CD4-positive, alpha-beta T cell treated with Interleukin-15 for 4 hours (primary cell): ENCODE results near the gene CHIA.
"Not testable (repeated sequence)": the region's sequence is repeated elsewhere in the genome, so short reads cannot be mapped to it uniquely, and the experiment has no call there.

ENCODE experiments used
- DNase-seq: peaks from one replicate; pipeline ENCODE4 v3.0.0-alpha.2; 2020; ENCODE audit warnings: low spot score

The CHIA gene

DNA sequence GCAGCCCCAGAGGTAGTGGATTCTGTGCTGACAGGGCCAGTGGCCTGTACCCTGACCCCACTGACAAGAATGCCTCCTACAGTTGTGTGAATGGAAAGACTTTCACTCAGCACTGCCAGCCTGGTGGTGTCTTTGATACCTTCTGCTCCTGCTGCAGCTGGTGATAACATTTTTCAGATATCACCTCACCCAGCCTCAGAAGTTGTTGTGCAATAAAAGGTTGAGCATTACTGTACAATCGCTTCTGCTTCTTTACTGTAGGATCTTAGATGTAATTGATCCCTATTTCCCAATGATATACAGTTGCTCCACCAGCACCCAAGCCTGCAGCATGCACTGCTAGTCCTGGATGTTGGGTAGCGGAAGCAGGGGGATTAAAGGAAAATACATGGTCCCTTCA, 4.8 kb upstream of the CHIA start:
- DNase-seq = no peak

DNA sequence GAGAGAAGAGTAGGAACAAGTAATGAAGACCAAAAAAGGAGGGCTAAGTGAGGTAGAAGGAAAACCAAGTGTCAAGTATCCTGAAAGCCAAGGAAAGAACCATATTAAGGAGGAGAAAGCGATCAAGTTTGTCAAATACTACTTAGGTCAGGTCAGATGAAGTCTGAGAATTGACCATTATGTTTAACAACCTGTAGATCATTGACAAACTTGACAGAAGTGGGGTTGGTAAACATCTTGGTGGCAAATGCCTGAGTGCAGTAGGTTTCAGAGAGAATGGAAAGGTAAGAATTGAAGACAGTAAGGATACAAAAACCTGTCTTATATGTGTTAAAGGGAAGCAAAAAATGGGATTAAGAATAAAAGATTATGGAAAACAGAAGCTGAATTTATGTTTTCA, 3.7 kb upstream of the CHIA start:
- DNase-seq = no peak

DNA sequence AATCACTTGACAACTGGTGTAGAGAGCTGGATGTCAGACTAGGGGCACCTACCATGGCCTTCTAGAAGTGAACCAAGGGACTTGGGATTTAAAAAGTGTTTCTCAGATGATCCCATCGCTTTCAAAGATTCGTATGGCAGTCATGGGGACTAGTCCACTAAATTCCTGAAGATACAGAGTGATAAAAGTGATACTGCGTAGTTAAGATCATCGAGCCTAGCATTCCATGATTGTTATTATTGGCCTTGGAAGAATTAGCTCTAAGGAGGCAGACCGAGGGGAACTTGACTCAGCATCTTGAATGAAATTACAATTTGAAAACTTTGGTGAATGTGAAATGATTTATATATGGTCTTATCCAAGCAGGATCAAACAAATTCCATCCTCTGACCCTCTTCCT, 1.3 kb upstream of the CHIA start:
- no peak for DNase-seq

DNA sequence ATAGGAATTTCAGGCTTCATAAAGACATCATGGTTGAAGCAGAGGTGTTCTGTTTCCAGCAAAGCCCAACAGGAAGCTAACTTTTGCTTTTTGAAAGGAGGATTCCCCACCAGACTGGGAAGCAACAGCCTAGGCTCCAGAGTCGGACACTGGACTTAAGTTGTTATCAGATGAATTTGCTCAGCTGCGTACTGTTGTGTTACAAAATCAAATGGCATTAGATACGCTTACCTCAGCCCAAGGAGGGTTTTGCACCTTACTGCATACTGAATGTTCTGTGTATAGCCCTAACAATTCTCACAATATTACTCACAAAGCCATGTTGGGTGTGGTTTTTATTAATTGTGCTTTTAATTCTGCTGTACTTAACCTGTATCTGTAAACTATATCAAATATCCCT, 547 bp upstream of the CHIA start:
- no peak for DNase-seq

DNA sequence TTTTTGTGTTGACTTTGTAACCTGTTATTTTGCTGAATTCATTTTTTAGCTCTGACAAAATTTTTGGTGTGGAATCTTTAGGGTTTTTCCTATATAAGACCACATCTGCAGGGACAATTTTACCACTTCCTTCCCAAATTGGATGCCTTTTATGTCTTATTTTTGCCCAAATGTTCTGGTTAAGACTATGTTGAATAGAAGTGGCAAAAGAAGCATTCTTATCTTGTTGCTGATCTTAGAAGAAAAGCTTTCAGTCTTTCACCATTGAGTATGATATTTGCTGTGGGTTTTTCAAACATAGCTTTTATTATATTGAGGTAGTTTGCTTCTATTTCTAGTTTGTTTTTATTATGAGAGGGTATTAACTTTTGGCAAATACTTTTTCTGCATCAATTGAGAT, 3.7 kb downstream of the CHIA start:
- DNase-seq = no peak

DNA sequence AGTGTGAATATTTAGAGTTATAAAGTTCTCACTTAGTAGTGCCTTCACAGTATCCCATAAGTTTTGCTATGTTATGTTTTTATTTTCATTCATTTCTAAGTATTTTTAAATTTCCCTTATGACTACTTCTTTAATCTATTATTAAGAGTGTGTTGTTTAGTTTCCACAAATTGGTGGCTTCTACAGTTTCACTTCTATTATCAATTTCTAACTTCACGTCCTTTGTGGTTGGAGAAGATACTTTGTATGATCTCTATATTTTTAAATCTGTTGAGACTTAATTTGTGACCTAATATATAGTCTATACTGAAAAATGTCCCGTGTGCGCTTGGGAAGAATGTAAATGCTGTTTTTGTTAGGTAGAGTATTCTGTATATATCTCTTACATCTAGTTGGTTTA, 11.7 kb downstream of the CHIA start:
- no peak for DNase-seq

DNA sequence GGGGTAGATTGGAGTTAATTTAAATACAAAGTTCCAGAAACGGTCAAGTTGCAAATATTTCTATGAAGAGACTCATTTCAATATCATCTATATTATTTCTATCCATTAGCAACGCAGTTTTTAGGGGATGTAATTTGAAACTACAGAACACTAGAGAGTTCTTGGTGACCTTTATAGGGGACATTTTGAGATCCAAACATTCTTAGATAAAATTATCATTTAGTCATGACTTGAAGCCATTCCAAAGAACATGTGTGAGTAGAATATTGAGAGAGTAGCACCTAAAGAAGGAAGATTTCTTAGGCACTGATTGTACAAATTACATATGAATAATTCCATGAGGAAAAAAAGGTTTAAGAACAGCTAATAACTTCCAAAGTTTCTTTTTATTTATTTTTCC, 19.0 kb downstream of the CHIA start:
- DNase-seq = no peak

DNA sequence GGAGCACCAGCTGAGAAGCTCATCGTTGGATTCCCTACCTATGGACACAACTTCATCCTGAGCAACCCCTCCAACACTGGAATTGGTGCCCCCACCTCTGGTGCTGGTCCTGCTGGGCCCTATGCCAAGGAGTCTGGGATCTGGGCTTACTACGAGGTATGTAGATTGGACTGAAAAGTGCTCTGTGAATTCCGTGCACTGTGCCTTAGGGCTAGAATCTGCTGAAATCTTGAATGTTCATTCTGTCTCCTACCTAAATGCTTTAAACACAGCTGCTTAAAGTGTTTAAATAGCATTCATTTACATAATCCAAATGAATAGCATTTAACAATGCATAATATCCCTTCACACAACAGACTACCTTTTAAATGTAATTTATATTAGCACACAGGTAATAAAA, 27.9 kb downstream of the CHIA start:
- no peak for DNase-seq

DNA sequence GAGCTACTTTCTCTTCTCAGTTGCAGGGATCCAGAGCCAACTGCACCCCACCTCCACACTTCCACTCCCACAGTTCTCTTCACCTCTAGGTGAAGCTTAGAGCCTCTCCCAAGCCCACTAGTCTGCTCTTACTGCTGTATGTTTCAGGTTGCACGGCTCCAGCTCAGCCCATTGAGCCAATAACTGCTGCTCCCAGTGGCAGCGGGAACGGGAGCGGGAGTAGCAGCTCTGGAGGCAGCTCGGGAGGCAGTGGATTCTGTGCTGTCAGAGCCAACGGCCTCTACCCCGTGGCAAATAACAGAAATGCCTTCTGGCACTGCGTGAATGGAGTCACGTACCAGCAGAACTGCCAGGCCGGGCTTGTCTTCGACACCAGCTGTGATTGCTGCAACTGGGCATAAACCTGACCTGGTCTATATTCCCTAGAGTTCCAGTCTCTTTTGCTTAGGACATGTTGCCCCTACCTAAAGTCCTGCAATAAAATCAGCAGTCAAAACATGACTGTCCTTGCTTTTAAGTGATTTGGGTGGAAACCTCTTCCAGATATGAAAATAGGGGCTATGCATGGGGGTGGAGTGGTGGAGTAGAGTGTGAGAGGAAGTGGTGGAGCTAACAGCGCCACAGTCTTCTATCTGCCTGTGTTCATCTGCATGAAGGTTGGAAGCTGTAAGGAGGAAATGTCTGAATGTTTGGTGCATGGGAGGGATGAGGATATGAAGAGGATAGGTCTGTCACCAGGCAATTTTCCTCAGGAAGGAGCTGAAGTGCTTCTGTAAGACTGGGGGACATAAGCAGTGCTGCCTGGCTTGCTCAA, 29.6 kb downstream of the CHIA start:
- no peak for DNase-seq

DNA sequence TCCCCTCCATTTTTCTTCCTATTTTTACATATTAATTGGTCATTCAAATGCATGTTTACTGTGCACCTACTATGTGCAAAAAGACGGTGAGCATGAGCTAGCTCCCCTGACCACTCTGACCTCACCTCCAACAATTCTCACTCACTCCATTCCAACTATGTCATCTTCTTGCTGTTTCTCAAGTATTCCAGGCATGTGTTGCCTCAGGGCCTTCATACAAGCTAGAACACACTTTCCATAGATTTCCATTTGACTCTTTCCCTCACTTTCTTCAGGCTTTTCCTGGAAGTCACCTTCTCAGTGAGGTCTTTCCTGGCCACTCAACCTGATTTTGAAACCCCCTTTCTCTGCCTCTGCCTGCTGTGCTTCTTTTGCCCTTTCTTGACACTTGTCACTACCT, 32.6 kb downstream of the CHIA start:
- DNase-seq = no peak

DNA sequence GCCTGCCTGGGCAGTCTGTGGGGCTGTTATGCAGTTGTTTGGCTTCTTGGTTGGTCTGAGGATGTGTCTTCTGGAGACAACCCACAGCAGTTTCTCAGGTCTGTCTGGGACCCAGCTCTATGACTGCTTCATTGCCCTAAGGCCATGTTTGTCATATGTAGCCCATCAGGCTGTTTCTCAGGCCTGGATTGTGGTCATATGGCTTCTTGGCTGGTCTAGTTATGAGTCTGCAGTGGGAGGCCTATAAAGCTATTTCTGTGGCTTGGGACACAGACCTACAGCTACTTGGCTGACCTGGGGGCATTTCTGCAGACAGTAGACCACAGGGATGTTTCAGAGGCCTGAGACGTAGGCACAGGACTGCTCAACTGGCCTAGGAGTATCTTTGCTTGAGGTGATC, 41.5 kb downstream of the CHIA start:
- DNase-seq = no peak

DNA sequence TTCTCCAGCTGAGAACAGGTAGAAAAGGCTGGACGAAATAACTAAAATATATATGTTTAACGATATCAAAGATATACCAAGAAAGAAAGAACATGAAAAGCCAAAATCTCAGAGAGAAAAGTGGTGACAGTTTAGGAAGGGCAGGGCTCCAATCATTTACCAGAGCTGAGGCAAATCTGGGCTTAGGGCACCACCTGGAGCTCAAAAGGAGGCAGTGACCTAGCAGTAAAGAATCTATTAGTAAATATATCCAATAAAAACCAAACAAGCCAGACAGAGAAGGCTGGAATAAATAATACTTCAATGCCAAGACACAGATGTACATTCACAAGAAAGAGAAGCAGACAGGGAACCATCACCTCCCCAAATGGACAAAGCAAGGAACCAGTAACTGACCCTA, 43.5 kb downstream of the CHIA start:
- peak; percentile 64 for DNase-seq

DNA sequence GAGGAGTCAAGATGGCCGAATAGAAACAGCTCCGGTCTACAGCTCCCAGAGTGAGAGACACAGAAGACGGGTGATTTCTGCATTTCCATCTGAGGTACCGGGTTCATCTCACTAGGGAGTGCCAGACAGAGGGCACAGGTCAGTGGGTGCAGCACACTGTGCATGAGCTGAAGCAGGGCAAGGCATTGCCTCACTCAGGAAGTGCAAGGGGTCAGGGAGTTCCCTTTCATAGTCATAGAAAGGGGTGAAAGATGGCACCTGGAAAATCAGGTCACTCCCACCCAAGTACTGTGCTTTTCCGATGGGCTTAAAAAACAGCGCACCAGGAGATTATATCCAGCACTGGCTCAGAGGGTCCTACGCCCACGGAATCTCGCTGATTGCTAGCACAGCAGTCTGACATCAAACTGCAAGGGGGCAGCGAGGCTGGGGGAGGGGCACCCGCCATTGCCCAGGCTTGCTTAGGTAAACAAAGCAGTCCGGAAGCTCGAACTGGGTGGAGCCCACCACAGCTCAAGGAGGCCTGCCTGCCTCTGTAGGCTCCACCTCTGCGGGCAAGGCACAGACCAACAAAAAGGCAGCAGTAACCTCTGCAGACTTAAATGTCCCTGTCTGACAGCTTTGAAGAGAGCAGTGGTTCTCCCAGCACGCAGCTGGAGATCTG, 44.7 kb downstream of the CHIA start:
- DNase-seq = not testable (repeated sequence)

DNA sequence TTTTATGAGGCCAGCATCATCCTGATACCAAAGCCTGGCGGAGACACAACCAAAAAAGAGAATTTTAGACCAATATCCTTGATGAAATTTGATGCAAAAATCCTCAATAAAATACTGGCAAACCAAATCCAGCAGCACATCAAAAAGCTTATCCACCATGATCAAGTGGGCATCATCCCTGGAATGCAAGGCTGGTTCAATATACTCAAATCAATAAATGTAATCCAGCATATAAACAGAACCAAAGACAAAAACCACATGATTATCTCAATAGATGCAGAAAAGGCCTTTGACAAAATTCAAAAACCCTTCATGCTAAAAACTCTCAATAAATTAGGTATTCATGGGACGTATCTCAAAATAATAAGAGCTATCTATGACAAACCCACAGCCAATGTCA, 48.2 kb downstream of the CHIA start:
- DNase-seq = not testable (repeated sequence)

DNA sequence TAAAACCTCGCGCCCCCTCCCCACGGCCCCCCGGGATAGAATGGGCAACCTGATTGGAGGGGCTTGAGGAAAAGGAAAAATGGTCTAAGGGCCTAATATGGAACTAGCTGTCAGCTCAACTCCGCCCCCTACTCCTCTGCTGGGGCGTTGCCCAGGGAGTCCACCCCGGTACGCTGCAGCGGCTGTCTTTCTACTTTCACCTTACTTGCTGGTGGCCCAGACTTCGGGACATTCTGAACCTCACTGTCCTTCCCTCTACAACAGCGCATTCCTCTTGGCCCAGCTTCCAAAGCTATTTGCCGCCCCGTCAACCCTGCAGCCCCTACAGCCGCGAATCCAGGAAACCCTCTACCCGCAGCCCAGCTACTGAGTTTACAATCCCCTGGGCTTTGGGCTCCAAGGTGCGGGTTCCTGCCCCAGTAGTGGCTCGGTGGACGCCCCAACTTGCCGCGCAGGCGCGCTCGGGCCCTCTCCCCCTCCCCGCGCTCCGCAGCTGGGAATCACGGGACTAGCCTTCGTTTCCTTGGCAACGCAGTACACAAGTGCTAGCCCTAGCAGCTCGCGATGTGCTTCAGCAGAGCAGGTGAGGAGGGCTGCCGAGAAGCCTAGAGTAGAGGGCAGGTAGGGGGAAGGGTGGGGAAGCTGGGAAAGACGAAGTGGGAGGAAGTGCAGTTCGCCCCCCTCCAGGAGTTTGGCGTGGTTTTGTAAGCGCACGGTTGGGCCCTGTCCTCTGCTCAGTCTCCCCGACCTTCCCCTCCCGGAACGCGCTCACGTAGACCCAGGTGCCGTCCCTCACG, 55.6 kb downstream of the CHIA start:
- DNase-seq = peak; percentile 95

DNA sequence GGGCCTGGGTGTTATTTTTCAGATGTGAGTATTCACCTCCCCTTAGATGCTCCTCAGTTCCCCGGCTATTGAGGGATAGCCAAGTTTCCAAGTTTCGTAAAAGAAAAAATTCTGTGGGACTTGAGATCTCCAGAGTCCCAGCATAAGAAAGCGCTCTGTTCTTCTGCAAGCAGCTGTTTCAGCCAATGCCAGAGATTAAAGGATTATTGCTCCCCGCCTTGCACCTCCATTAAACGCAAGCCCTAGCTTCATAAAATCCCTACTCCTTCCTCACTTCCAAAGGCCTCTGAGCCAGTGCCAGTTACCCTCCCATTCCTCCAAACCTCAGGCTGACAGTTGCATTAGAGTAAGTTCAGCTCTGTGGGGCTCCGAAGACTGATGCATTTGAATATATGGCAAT, 56.4 kb downstream of the CHIA start:
- DNase-seq = no peak

DNA sequence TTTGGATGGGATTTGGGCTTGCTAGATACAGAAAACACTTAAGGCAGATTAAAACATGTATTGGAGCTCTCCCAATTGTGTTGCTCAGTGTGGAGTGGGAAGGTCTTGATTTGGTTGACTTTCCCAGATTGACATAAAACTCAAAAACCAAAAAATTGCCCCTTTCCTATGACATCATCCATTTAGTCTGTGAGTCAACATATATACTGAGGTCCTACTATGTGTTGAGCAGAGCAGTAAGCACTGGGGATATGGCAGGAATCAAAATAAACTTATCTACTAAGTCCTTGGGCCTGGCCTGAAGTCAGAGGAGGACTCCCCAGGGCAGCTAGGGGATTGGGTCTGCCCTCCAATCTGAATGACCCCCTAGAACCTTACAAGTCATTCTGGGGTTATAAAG, 61.0 kb downstream of the CHIA start:
- no peak for DNase-seq

DNA sequence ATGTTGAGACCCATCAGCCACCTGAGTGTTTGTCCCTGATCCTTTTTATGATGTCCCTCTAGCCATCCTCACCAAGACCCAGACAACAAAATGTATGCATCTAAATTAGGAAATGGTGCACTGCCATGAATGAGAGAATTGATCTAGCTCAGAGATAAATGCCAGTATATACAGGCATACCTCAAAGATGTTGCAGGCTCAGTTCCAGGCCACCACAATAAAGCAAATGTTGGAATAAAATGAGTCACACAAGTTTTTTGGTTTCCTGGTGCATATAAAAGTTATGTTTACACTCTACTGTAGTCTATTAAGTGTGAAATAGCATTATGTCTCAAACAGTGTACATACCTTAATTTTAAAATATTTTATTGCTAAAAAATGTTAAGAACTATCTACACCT, 63.9 kb downstream of the CHIA start:
- peak; percentile 44 for DNase-seq

DNA sequence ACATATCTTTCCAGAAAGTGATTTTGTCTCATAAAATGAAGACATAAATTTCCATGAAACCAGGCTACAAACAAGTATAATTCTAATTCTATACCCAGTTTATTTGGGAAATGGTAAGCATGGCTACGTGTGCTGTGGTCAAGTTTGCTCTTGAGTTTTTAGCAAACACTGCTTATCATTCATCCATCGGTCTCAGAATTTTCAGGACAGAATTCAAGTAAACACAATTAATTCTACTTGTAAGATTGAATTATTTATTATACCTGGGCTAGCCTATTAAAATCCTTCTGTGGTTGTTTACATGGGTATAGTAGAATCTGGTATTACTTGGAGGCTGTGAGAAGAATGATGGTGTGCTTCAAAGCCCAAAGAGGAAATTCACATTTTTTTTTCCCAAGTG, 68.3 kb downstream of the CHIA start:
- DNase-seq = no peak

DNA sequence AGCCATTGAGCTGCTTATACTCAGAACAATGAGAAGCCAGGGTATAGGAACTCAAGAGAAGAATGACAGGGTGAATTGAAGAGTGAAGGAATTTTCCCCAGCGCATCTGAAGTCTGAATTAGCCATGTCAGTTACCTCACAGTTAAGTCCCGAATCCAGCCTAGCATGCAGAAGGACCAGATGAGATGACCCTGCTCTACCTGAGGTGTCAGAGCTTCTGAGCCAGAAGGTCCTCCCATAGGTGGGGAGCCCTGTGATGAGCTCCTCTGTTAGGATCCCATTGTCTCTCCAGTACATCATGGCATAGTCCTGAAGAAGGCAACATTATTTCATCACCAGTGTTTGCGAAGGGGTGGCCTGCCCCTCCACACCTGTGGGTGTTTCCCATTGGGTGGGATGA, 68.7 kb downstream of the CHIA start:
- no peak for DNase-seq

DNA sequence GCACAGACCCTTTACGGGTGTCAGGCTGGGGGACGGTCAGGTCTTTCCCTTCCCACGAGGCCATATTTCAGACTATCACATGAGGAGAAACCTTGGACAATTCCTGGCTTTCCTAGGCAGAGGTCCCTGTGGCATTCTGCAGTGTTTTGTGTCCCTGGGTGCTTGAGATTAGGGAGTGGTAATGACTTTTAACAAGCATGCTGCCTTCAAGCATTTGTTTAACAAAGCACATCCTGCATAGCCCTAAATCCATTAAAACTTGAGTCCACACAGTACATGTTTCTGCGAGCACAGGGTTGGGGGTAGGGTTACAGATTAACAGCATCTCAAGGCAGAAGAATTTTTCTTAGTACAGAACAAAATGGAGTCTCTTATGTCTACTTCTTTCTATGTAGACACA, 69.6 kb downstream of the CHIA start:
- DNase-seq = not testable (repeated sequence)

DNA sequence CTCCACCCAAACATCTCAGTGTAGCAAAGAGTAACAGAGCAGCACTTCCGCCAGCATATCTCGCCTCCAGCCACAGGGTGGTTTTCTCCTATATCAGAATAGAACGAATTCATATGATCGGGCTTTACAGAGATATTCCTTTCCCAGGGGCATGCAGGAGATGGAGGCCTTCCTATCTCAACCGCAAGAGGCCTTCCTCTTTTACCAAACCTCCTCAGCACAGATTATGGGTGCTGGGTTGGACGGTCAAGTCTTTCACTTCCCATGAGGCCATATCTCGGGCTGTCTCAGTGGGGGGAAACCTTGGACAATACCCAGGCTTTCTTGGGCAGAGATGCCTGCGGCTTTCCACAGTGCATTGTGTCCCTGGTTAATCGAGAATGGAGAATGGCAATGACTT, 71.1 kb downstream of the CHIA start:
- no peak for DNase-seq

DNA sequence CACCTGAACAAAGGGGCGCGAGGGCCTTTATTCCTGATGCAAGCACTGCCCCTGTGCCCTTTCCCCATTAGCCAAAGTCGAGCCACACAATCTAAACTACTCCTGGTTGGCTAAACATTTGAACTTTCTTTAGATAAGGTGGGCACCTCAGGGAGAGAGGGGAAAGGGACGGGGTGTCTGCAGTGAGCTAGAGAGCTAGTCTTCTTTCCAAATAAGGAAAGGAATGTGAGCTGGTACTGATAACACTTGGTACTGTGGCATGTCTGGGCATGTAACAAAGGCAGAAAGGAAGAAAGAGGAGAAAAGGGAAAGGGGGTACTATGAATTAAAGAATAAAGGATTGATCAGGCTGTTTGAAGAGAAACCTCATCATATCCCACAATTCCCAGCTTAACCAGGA, 74.0 kb downstream of the CHIA start:
- DNase-seq = no peak
